Central memory CD8-positive, alpha-beta T cell (primary cell): ENCODE results near the gene GPR137B.

Experiments
- ATAC-seq: fragments of 150-1000 bp; cut with Tn5 transposase; replicated peaks from 2 replicates; pipeline ENCODE4 v1.10.0; 2022; ENCODE audit warnings: mild to moderate bottlenecking, moderate FRiP score, moderate number of reproducible peaks; ENCODE audit not compliant: poor library complexity, severe bottlenecking; ENCODE audit errors: extremely low read depth
- DNase-seq, 2 donors: peaks; one replicate each; pipeline ENCODE4 v3.0.0; 2021; ENCODE audit warnings: low spot score in 2 of 2
- H3K27ac Mint-ChIP-seq: one replicate; pipeline ENCODE4 v1.8.0; 2022; ENCODE audit warnings: low read depth, mild to moderate bottlenecking, moderate library complexity, mixed read lengths
- H3K27me3 Mint-ChIP-seq: one replicate; pipeline ENCODE4 v1.8.0; 2022; ENCODE audit warnings: mixed read lengths
- H3K36me3 Mint-ChIP-seq: one replicate; pipeline ENCODE4 v1.8.0; 2022; ENCODE audit warnings: mild to moderate bottlenecking, moderate library complexity, mixed read lengths; ENCODE audit not compliant: insufficient read depth
- H3K4me1 Mint-ChIP-seq: one replicate; pipeline ENCODE4 v1.8.0; 2022; ENCODE audit warnings: mixed read lengths
- H3K4me3 Mint-ChIP-seq: one replicate; pipeline ENCODE4 v1.8.0; 2022; ENCODE audit warnings: mild to moderate bottlenecking, moderate library complexity, mixed read lengths
- H3K9me3 Mint-ChIP-seq: one replicate; pipeline ENCODE4 v1.8.0; 2022; ENCODE audit warnings: mixed read lengths

Gene GPR137B

DNA sequence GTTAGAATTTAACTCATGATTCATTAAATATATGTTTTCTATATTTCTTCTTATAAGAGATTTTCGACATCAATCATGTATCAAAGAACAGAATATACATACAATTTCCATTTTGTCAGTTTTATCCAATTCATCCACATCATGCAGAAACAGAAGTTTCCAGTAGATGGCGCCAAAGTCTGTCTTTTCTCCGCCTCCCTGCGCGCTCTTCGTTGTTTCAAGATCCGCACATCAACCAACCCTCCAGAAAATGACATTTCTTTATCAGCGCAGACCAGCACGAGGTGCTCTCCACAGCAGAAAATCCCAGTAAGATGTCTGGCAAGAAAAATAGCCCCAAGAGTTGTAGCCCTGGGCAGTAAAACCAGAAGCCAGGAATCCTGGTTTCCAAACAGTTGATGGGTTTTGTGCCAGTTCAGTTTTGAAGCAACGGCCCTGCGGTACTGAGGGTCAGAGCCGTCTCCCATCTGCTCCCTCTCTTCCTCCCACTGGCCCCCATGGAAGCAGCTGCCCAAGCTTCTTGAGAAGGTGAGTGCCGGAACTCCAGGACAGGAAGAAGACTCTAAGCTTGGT is 38.6 kb upstream of the GPR137B start:
- DNase-seq (peak; percentile 34 to 48), ATAC-seq (no peak)
- Mint-ChIP-seq H3K4me3 (no peak overlapping the region), H3K27ac (no peak overlapping the region), H3K36me3 (no peaks in the 10 kb centered on the region), H3K4me1 (no peaks in the 10 kb centered on the region), H3K9me3 (no peaks in the 10 kb centered on the region), H3K27me3 (no peaks in the 10 kb centered on the region)

DNA sequence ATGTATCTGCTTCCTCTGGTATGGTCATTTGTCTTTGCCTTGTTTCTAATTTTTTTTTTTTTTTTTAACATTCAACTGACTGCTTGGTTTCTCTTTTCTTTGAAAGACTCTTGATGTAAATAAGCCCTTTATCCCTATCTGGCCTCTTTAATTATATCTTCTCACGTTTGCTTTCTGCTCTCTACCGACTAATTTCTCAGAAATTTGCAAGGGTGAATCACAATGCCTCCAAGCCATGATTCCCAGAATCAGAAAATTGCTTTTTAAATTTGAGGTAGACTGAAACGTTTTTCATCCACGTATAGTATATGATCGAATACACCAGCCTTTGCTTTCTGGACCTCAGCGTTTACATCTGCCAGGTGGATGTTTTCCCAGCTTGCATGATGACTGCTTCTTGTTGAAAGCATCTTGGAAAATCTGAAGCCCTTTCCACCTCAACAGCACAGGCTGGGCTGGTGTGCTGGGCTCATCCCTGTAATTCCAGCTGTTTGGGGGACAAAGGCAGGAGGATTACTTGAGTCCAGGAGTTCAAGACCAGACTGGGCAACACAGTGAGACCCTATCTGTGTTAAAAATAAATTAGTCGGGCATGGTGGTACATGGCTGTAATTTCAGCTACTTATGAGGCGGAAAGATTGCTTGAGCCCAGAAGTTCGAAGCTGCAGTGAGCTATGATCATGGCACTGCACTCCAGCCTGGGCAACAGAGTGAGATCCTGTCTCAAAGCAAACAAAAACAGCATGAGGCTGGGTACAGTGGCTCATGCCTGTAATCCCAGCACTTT is 35.0 kb upstream of the GPR137B start:
- ATAC-seq, result no peak
- no peaks in the 10 kb centered on the region for H3K27me3 Mint-ChIP-seq
- no peak overlapping the region for H3K4me3 Mint-ChIP-seq
- no peaks in the 10 kb centered on the region for H3K36me3 Mint-ChIP-seq
- no peak overlapping the region for H3K27ac Mint-ChIP-seq
- H3K4me1 Mint-ChIP-seq, result no peaks in the 10 kb centered on the region
- no peak for DNase-seq
- no peaks in the 10 kb centered on the region for H3K9me3 Mint-ChIP-seq

DNA sequence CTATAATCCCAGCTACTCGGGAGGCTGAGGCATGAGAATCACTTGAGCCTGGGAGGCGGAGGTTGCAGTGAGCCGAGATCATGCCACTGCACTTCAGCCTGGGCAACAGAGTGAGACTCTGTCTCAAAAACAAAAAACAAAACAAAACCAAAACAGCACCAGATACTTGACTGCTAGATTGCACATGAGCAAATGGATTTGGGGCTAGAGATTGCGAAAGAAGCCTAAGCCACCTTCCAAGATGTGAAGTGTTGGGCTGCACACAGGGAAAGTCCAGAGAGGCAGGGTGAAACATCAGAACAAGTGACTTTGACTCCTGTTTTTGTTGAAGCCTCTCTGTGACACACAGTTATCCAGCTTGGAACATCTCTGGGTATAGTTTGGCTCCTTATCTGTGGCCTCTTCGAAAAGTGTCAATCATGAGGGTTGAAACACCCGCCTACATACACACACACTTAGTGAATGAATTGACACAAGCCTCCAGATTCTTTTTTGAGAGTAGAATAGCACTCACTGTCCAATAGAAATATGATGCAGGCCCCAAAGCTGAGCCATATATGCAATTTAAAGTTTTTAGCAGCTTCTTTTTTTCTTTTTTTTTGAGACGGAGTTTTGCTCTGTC is 34.2 kb upstream of the GPR137B start:
- Mint-ChIP-seq H3K4me1 (no peaks in the 10 kb centered on the region), H3K27ac (no peak overlapping the region), H3K36me3 (no peaks in the 10 kb centered on the region), H3K9me3 (no peaks in the 10 kb centered on the region), H3K27me3 (no peaks in the 10 kb centered on the region), H3K4me3 (no peak overlapping the region)
- no peak for DNase-seq
- ATAC-seq, result no peak

DNA sequence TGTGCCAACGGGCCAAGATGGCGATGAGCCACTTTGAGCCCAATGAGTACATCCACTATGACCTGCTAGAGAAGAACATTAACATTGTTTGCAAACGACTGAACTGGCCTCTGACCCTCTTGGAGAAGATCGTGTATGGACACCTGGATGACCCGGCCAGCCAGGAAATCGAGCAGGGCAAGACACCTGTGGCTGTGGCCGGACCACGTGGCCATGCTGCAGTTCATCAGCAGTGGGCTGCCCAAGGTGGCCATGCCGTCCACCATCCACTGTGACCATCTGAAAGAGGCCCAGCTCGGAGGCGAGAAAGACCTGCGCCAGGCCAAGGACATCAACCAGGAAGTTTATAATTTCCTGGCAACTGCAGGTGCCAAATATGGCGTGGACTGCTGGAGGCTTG is 32.2 kb upstream of the GPR137B start:
- Mint-ChIP-seq H3K4me1 (no peaks in the 10 kb centered on the region), H3K27ac (no peak overlapping the region), H3K4me3 (no peak overlapping the region), H3K36me3 (no peaks in the 10 kb centered on the region), H3K27me3 (no peaks in the 10 kb centered on the region), H3K9me3 (no peaks in the 10 kb centered on the region)
- no peak for DNase-seq
- no peak for ATAC-seq

DNA sequence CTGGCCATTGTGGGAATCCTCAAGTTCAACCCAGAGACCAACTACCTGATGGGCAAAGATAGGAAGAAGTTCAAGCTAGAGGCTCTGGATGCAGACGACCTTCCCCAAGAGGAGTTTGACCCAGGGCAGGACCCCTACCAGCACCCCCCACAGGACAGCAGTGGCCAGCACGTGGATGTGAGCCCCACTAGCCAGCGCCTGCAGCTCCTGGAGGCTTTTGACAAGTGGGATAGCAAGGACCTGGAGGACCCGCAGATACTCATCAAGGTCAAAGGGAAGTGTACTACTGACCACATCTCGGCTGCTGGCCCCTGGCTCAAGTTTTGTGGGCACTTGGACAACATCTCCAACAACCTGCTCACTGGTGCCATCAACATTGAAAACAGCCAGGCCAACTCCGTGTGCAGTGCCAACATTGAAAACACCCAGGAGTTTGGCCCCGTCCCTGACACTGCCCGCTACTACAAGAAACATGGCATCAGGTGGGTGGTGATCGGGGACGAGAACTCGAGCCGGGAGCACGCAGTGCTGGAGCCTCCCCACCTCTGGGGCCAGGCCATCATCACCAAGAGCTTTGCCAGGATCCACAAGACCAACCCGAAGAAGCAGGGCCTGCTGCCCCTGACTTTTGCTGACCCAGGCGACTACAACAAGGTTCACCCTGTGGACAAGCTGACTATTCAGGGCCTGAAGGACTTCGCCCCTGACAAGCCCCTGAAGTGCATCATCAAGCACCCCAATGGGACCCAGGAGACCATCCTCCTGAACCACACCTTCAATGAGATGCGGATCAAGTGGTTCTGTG is 30.6 kb upstream of the GPR137B start:
- no peak overlapping the region for H3K4me3 Mint-ChIP-seq
- no peaks in the 10 kb centered on the region for H3K9me3 Mint-ChIP-seq
- H3K36me3 Mint-ChIP-seq, result no peaks in the 10 kb centered on the region
- DNase-seq, result no peak
- H3K27ac Mint-ChIP-seq, result no peak overlapping the region
- no peaks in the 10 kb centered on the region for H3K4me1 Mint-ChIP-seq
- no peak for ATAC-seq
- H3K27me3 Mint-ChIP-seq, result no peaks in the 10 kb centered on the region

DNA sequence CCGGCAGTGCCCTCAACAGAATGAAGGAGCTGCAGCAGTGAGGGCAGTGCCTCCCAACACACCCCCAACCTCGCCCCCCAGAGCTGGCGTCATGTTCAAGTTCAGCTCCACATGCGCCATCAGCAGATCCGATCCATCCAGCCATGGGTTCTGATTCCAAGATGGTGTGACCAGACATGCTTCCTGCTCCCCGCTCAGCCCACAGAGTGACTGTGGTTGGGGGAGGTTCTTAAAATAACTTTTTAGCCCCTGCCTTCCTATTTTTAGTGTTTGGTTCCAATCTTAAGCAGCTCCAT is 30.1 kb upstream of the GPR137B start:
- Mint-ChIP-seq H3K4me1 (no peaks in the 10 kb centered on the region), H3K27me3 (no peaks in the 10 kb centered on the region), H3K36me3 (no peaks in the 10 kb centered on the region), H3K27ac (no peak overlapping the region), H3K9me3 (no peaks in the 10 kb centered on the region), H3K4me3 (no peak overlapping the region)
- DNase-seq, result no peak
- no peak for ATAC-seq

DNA sequence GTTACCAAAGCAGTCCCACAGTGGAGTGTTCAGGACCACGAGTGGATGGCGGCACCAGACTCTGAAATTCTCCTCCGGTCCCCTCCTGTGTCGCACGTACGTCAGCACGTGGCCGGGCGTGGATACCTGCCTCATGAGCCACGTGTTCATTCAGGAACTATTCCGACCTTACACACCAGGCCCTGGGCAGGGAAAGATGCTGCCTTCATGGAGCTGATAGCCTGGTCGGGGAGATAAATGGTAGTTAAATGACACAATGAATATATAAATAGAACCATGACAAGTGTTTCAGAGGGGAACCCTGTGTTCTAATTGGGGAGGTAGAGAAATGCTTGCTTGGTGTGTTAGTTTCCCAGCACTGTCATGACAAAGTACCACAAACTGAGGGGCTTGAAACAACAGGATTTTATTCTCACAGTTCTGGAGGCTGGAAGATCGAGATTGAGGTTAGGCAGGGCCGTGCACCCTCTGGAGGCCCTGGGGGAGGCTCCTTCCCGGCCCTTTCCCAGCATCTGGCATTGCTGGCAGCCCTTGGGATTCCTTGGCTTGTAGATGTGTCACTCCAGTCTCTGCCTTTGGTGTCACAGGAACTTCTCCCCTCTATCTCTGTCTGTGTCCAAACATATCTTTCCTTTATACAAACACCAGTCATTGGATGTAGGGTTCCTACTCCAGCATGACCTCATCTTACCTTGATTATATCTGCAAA is 28.9 kb upstream of the GPR137B start:
- no peak overlapping the region for H3K27ac Mint-ChIP-seq

DNA sequence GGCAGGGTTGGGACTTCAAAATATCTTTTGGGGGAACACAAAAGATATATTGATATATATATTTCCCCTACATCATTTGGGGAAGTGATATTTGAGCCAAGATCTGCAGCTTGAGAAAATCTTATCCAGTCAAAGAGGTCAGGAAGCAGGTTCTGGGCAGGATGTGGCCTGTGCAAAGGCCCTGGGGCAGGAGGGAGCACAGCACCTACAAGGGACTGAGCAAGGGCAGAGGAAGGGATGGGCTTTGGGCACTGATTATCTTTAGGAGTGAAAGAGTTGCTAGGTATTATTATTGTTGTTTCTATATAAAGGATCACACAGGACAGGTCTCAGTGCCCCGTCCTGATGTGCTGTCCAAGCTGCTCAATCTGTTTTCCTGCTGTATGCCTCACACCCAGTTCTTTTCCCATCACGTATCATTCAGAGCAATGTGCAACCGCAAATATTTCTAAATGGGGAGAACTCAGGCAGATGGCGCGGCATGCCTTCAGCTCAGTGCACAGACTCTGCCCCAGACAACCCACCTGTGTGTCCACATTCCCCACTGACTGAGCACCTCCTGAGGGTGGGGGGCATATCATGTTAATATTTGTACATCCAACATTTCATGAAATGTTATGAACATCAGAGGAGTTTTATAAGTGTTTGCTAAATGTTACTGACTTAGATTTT is 28.1 kb upstream of the GPR137B start:
- Mint-ChIP-seq H3K9me3 (no peaks in the 10 kb centered on the region), H3K36me3 (no peaks in the 10 kb centered on the region), H3K27me3 (no peaks in the 10 kb centered on the region), H3K4me3 (no peak overlapping the region), H3K4me1 (no peaks in the 10 kb centered on the region), H3K27ac (no peak overlapping the region)
- DNase-seq (no peak), ATAC-seq (no peak)

More for the DNA sequence above, 28.9 kb upstream of the GPR137B start:
- ATAC-seq (no peak), DNase-seq (no peak)
- Mint-ChIP-seq H3K27me3 (no peaks in the 10 kb centered on the region), H3K36me3 (no peaks in the 10 kb centered on the region), H3K9me3 (no peaks in the 10 kb centered on the region), H3K4me3 (no peak overlapping the region), H3K4me1 (no peaks in the 10 kb centered on the region)

DNA sequence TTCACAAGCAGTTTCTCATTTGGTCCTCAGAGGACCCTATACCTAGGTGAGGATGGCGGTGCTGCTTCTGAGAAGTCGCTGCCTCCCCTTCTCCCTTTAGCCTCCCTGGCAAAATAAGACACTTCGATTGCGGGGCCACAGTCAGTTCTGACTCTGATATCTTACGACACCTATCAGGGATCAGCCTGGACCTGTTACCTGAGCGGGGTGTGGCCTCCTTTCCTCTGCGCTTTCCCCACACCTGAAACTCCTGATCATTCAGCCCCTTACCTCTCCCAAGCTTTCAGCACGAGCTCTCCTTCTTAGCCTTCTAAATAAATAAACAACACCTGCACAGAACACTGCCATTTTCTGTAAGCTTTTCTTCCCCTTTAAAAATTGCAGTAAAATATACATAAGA is 24.6 kb upstream of the GPR137B start:
- H3K9me3 Mint-ChIP-seq, result no peaks in the 10 kb centered on the region
- no peaks in the 10 kb centered on the region for H3K36me3 Mint-ChIP-seq
- H3K27me3 Mint-ChIP-seq, result no peaks in the 10 kb centered on the region
- H3K4me3 Mint-ChIP-seq, result no peak overlapping the region
- H3K27ac Mint-ChIP-seq, result no peak overlapping the region
- DNase-seq, result no peak
- no peak for ATAC-seq
- H3K4me1 Mint-ChIP-seq, result peaks cover 21% of the 10 kb centered on the region

DNA sequence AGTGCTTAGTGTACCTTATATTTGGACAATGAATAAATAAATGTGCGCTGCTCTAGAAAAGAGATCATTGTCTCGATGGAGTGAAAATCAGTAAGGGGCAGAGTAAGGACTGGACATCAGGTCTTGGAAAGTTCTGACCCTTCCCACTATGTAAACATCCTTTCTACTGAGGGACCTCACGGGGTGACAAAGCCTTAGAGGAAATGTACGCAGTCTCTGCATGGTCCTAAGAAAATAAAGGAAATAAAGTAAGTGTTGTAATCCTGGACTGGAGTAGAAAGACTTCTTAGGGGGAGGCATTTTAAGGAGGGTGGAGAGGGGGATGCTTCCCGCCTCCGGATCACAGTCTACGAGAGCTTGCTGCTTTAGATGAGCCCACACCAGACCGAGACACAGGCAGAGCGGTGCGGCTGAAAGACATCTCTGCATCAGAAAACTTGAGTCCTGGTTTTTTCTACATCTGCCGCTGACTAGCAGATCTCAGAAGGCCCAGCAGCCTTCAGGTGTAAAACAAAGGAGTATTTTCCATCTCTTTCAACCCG is 22.3 kb upstream of the GPR137B start:
- H3K9me3 Mint-ChIP-seq, result no peaks in the 10 kb centered on the region
- H3K27me3 Mint-ChIP-seq, result no peaks in the 10 kb centered on the region
- H3K36me3 Mint-ChIP-seq, result no peaks in the 10 kb centered on the region
- DNase-seq (no peak), ATAC-seq (no peak)
- peaks cover 21% of the 10 kb centered on the region for H3K4me1 Mint-ChIP-seq
- peak overlapping the region; percentile 80 for H3K27ac Mint-ChIP-seq
- H3K4me3 Mint-ChIP-seq, result peak overlapping the region; percentile 51

DNA sequence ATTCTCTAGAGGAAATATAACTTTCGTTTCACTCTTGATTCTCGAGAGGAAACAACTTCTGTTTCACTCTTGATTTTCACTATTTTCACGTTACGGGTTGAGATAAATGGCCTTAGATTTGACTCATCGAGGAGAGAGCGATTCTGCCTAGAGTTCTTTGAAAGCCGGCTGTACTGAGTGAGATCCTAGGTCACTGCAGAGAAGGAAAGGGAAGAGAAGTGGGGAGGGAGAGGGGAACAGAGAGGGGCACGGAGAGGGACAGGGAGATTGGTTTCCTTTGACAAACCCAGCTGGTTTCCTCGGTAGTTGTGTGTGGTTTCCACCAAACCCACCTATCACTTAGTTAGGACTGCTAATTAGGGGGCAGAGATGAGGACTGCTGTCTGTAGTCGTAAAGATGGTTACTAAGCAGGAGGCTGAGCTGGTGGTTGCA is 21.6 kb upstream of the GPR137B start:
- Mint-ChIP-seq H3K27me3 (no peaks in the 10 kb centered on the region), H3K4me1 (peaks cover 21% of the 10 kb centered on the region), H3K27ac (peak overlapping the region; percentile 80), H3K9me3 (no peaks in the 10 kb centered on the region), H3K36me3 (no peaks in the 10 kb centered on the region), H3K4me3 (peak overlapping the region; percentile 74)
- DNase-seq, result no peak
- ATAC-seq, result peak; percentile 72

DNA sequence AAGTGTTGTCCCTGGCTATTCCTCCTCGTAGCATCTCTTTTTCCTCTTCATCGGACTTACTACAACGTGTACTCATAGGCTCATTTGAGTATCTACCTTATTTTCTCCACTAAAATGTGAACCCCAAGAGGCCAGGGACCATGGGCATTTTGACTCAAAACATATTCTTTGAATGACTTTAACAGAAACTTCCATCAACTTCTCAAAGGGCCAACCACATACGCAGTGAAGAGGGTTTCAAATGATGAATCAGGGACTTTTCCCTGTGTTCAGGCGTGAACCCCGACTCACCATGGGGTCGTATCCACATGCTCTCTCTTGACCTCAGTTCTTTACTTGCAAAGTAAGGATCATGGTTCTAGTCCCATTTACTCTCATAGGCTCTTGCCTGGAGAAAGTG is 20.2 kb upstream of the GPR137B start:
- Mint-ChIP-seq H3K27me3 (no peaks in the 10 kb centered on the region), H3K36me3 (no peaks in the 10 kb centered on the region), H3K4me1 (peaks cover 21% of the 10 kb centered on the region), H3K27ac (no peak overlapping the region), H3K4me3 (peak overlapping the region; percentile 74), H3K9me3 (no peaks in the 10 kb centered on the region)
- ATAC-seq, result no peak
- no peak for DNase-seq
